HL-60 (cell line): ENCODE measurements around the gene TLE3.

Source experiments
- GABPA ChIP-seq: IDR thresholded peaks from 2 replicates; pipeline ENCODE4 v1.6.1; 2012; ENCODE audit warnings: low read depth
- POLR2AphosphoS5 ChIP-seq: IDR thresholded peaks from 2 replicates; pipeline ENCODE4 v1.6.1; 2012; ENCODE audit warnings: low read depth
- SPI1 ChIP-seq: IDR thresholded peaks from 2 replicates; pipeline ENCODE4 v1.6.1; 2012; ENCODE audit warnings: low read depth, mild to moderate bottlenecking, borderline replicate concordance
- TF ChIP-seq, protein P1 (sequence below): IDR thresholded peaks from one replicate; pipeline ENCODE4 v1.5.1; 2011; ENCODE audit warnings: low read length, control low read depth, inconsistent platforms; ENCODE audit not compliant: insufficient read depth
- TF ChIP-seq, protein P2 (sequence below): IDR thresholded peaks from 2 replicates; pipeline ENCODE4 v1.6.1; 2012; ENCODE audit warnings: low read depth; ENCODE audit not compliant: insufficient replicate concordance

DNA sequence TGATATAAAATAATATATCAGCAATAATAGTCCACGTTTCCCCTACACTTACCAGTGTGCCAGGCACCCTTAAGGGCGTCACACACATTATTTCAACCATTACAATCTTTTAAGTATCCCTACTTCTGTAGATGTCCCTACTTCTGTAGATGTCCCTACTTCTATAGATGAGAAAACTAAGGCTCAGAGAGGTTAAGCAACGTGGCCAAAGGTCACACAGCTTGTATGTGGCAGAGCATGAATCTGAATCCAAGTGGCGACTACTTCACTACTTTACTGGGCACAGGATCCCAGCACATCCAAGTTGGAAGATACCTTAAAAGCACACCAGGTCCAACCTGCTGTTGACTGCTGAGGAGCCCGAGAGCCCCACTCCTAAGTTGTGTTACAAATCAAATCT is 77.5 kb downstream of the TLE3 start:
- TF ChIP-seq, protein P1, sequence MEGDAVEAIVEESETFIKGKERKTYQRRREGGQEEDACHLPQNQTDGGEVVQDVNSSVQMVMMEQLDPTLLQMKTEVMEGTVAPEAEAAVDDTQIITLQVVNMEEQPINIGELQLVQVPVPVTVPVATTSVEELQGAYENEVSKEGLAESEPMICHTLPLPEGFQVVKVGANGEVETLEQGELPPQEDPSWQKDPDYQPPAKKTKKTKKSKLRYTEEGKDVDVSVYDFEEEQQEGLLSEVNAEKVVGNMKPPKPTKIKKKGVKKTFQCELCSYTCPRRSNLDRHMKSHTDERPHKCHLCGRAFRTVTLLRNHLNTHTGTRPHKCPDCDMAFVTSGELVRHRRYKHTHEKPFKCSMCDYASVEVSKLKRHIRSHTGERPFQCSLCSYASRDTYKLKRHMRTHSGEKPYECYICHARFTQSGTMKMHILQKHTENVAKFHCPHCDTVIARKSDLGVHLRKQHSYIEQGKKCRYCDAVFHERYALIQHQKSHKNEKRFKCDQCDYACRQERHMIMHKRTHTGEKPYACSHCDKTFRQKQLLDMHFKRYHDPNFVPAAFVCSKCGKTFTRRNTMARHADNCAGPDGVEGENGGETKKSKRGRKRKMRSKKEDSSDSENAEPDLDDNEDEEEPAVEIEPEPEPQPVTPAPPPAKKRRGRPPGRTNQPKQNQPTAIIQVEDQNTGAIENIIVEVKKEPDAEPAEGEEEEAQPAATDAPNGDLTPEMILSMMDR = no peak
- TF ChIP-seq POLR2AphosphoS5 (no peak), GABPA (no peak), SPI1 (no peak)
- TF ChIP-seq, protein P2, sequence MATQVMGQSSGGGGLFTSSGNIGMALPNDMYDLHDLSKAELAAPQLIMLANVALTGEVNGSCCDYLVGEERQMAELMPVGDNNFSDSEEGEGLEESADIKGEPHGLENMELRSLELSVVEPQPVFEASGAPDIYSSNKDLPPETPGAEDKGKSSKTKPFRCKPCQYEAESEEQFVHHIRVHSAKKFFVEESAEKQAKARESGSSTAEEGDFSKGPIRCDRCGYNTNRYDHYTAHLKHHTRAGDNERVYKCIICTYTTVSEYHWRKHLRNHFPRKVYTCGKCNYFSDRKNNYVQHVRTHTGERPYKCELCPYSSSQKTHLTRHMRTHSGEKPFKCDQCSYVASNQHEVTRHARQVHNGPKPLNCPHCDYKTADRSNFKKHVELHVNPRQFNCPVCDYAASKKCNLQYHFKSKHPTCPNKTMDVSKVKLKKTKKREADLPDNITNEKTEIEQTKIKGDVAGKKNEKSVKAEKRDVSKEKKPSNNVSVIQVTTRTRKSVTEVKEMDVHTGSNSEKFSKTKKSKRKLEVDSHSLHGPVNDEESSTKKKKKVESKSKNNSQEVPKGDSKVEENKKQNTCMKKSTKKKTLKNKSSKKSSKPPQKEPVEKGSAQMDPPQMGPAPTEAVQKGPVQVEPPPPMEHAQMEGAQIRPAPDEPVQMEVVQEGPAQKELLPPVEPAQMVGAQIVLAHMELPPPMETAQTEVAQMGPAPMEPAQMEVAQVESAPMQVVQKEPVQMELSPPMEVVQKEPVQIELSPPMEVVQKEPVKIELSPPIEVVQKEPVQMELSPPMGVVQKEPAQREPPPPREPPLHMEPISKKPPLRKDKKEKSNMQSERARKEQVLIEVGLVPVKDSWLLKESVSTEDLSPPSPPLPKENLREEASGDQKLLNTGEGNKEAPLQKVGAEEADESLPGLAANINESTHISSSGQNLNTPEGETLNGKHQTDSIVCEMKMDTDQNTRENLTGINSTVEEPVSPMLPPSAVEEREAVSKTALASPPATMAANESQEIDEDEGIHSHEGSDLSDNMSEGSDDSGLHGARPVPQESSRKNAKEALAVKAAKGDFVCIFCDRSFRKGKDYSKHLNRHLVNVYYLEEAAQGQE = no peak
